OCI-LY7 (cell line): ENCODE results near the gene GCLC. TPM values are rescaled to one million over a fixed set of nuclear protein-coding genes. Genes with fewer than 3 reads are reported as not detected.

ENCODE experiments used
- BruUV-seq: library from RNA; stranded (reverse); fragments of 400-500 nt; replicated peaks from 2 replicates; lab custom pipeline; 2021; lab: Mats Ljungman, UMichigan
- CTCF ChIA-PET: fragments of 300-600 bp; sonication (Branson Sonifier 250); formaldehyde crosslinking; loops from one replicate; lab custom pipeline; 2022; ENCODE audit warnings: antibody characterized with exemption; ENCODE audit not compliant: unreplicated experiment; lab: Charles Lee
- POLR2A ChIA-PET: fragments of 300-600 bp; sonication (Branson Sonifier 250); formaldehyde crosslinking; loops from one replicate; lab custom pipeline; 2022; ENCODE audit warnings: antibody characterized with exemption; lab: Charles Lee
- DNase-seq: peaks from one replicate; pipeline ENCODE4 v3.0.0-alpha.2; 2015; ENCODE audit warnings: low spot score
- H2AFZ ChIP-seq: fragments of 200-600 bp; sonication (generic), shearing (Covaris generic); 2 replicates; pipeline ENCODE4 v1.6.1; 2014; ENCODE audit warnings: mild to moderate bottlenecking, antibody characterized with exemption, low read length, moderate library complexity
- H3K27ac ChIP-seq: fragments of 200-600 bp; sonication (generic); 2 replicates; pipeline ENCODE4 v1.5.1; 2014; ENCODE audit warnings: mixed run types, low read depth, mild to moderate bottlenecking, moderate library complexity, low read length, inconsistent platforms; ENCODE audit not compliant: poor library complexity, severe bottlenecking
- H3K36me3 ChIP-seq: fragments of 200-600 bp; sonication (generic); 2 replicates; pipeline ENCODE4 v1.6.1; 2014; ENCODE audit warnings: mild to moderate bottlenecking, antibody characterized with exemption, low read length, moderate library complexity, mixed read lengths; ENCODE audit not compliant: insufficient read depth
- H3K4me1 ChIP-seq: fragments of 200-600 bp; sonication (generic); 2 replicates; pipeline ENCODE4 v1.5.1; 2014; ENCODE audit warnings: mild to moderate bottlenecking, low read length; ENCODE audit not compliant: insufficient read depth, poor library complexity, severe bottlenecking
- H3K4me2 ChIP-seq: fragments of 200-600 bp; sonication (generic); 2 replicates; pipeline ENCODE4 v1.6.1; 2014; ENCODE audit warnings: mild to moderate bottlenecking, low read length
- H3K4me3 ChIP-seq: fragments of 200-600 bp; sonication (generic); 2 replicates; pipeline ENCODE4 v1.5.1; 2014; ENCODE audit warnings: mild to moderate bottlenecking, low read depth, low read length; ENCODE audit not compliant: poor library complexity, severe bottlenecking
- H3K79me2 ChIP-seq: fragments of 200-600 bp; sonication (generic); 2 replicates; pipeline ENCODE4 v1.6.1; 2016; ENCODE audit warnings: low read depth, mild to moderate bottlenecking, low read length, moderate library complexity, mixed read lengths; ENCODE audit not compliant: insufficient read depth
- H3K9me2 ChIP-seq: fragments of 200-600 bp; sonication (generic); 2 replicates; pipeline ENCODE4 v1.6.1; 2016; ENCODE audit warnings: mild to moderate bottlenecking, low read length, mixed read lengths; ENCODE audit not compliant: insufficient read depth
- H3K9me3 ChIP-seq: fragments of 200-600 bp; sonication (generic); 2 replicates; pipeline ENCODE4 v1.6.1; 2014; ENCODE audit warnings: mild to moderate bottlenecking, mixed run types, low read length, mixed read lengths
- H4K20me1 ChIP-seq: fragments of 200-600 bp; sonication (generic); 2 replicates; pipeline ENCODE4 v1.6.1; 2014; ENCODE audit warnings: mild to moderate bottlenecking, antibody characterized with exemption, low read length, moderate library complexity, mixed read lengths; ENCODE audit not compliant: insufficient read depth
- EZH2phosphoT487 ChIP-seq: fragments of 200-600 bp; sonication (generic); IDR thresholded peaks from 2 replicates; pipeline ENCODE4 v1.6.1; 2018; ENCODE audit warnings: low read depth, borderline replicate concordance, mild to moderate bottlenecking, mixed run types, antibody characterized with exemption, low read length, moderate library complexity, mixed read lengths
- intact Hi-C: fragments of 100-400 bp; cut with micrococcal nuclease; formaldehyde crosslinking; loops from one replicate; pipeline ENCODE4 v1.10.0; 2022; ENCODE audit not compliant: unreplicated experiment
- total RNA-seq, 2 experiments: library from RNA; depleted of rRNA in 1 of 2; stranded (reverse); fragments of >200 nt in 1 of 2; shearing (Covaris generic) in 1 of 2; gene quantifications; 2 replicates each; pipeline ENCODE4 v1.2.3, GENCODE V29; 2014 to 2022
- TF ChIP-seq, protein P1 (sequence below): fragments of 200-600 bp; sonication (generic); conservative IDR thresholded peaks from 2 replicates; pipeline ENCODE4 v1.5.1; 2014; ENCODE audit warnings: mild to moderate bottlenecking, antibody characterized with exemption, low read length, moderate library complexity, mixed read lengths

Gene GCLC
- total RNA-seq, 2 experiments from 2014 or later = 14.3 to 30.4 TPM

GRCh38 chr6:53543359-53544216 is 1.3 kb downstream of the GCLC start:
- Histone ChIP-seq H3K4me2 (peak overlapping the region; percentile 91), H3K4me3 (peak overlapping the region; percentile 96), H3K79me2 (peaks cover 45% of the 10 kb centered on the region; the same call in 1 of the 2 replicates), H2AFZ (peak overlapping the region; percentile 83), H3K9me3 (no peaks in the 10 kb centered on the region), H3K9me2 (no peaks in the 10 kb centered on the region), H3K36me3 (peaks cover 12% of the 10 kb centered on the region; the same call in 1 of the 2 replicates), H4K20me1 (peaks cover 9% of the 10 kb centered on the region), H3K27ac (peak overlapping the region; percentile 66), H3K4me1 (peaks cover 34% of the 10 kb centered on the region)
- intact Hi-C loops = loop anchor here (1.0 kb wide), 1 partner anchor 108 kb away; no protein-coding TSS in a partner anchor
- CTCF ChIA-PET = interaction anchor here (0.6 to 1.2 kb wide), 2 partner anchors 22 to 50 kb away, joined by 3 to 4 read pairs; no protein-coding TSS in a partner anchor
- BruUV-seq = TSS peak; percentile 54
- POLR2A ChIA-PET = interaction anchor here (0.6 to 1.4 kb wide), 3 partner anchors 10 to 19 kb away, joined by 3 to 6 read pairs (median 3); no protein-coding TSS in a partner anchor
- no peak for TF ChIP-seq EZH2phosphoT487
- TF ChIP-seq, protein P1, sequence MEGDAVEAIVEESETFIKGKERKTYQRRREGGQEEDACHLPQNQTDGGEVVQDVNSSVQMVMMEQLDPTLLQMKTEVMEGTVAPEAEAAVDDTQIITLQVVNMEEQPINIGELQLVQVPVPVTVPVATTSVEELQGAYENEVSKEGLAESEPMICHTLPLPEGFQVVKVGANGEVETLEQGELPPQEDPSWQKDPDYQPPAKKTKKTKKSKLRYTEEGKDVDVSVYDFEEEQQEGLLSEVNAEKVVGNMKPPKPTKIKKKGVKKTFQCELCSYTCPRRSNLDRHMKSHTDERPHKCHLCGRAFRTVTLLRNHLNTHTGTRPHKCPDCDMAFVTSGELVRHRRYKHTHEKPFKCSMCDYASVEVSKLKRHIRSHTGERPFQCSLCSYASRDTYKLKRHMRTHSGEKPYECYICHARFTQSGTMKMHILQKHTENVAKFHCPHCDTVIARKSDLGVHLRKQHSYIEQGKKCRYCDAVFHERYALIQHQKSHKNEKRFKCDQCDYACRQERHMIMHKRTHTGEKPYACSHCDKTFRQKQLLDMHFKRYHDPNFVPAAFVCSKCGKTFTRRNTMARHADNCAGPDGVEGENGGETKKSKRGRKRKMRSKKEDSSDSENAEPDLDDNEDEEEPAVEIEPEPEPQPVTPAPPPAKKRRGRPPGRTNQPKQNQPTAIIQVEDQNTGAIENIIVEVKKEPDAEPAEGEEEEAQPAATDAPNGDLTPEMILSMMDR = no peak
- peak; percentile 28 for DNase-seq

DNA sequence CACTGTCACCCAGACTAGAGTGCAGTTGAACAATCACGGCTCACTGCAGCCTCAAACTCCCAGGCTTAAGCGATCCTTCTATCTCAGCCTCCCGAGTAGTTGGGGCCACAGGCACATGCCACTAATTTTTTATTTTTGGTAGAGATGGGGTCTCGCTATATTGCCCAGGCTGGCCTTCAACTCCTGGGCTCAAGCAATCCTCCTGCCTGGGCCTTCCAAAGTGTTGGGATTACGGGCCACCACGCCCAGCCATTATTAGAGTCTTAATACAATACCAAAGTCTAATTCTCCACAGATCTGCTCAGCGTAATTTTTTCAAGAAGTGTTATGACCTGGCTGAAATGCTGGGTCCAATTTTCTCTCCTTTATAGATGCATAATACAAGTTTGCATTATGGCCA is 3.0 kb downstream of the GCLC start:
- Histone ChIP-seq H3K36me3 (peaks cover 15% of the 10 kb centered on the region; the same call in 1 of the 2 replicates), H3K4me1 (peaks cover 22% of the 10 kb centered on the region), H3K79me2 (peaks cover 55% of the 10 kb centered on the region; the same call in 1 of the 2 replicates), H3K9me3 (no peaks in the 10 kb centered on the region), H2AFZ (no peak overlapping the region), H3K4me2 (peak overlapping the region; percentile 91; the same call in 1 of the 2 replicates), H3K27ac (no peak overlapping the region), H4K20me1 (peaks cover 9% of the 10 kb centered on the region), H3K4me3 (no peak overlapping the region), H3K9me2 (no peaks in the 10 kb centered on the region)
- TF ChIP-seq EZH2phosphoT487 = no peak
- TF ChIP-seq, protein P1 = no peak
- no peak for DNase-seq
- no TSS peak for BruUV-seq
- intact Hi-C loops = no loop called here
- CTCF ChIA-PET = no interaction called here
- POLR2A ChIA-PET = interaction anchor here (0.6 kb wide), 1 partner anchor 25 kb away, joined by 3 read pairs; no protein-coding TSS in a partner anchor
